Upper lobe of right lung (tissue), 1 donor: Measurements from ENCODE around the gene MYO5B. TPM values are rescaled to one million over a fixed set of nuclear protein-coding genes. Genes with fewer than 3 reads are reported as not detected.

ENCODE experiments used
- ATAC-seq: fragments of 200-7000 bp; cut with Tn5 transposase; one replicate; pipeline ENCODE4 v1.9.1; 2020; ENCODE audit warnings: mild to moderate bottlenecking, moderate library complexity
- DNase-seq: peaks from one replicate; pipeline ENCODE4 v3.0.0-alpha.2; 2020
- H3K27ac ChIP-seq: fragments of 200-600 bp; one replicate; pipeline ENCODE4 v1.8.0; 2022
- H3K27me3 ChIP-seq: fragments of 200-600 bp; one replicate; pipeline ENCODE4 v1.8.0; 2022; ENCODE audit warnings: mild to moderate bottlenecking
- H3K36me3 ChIP-seq: fragments of 200-600 bp; one replicate; pipeline ENCODE4 v1.8.0; 2022
- H3K4me1 ChIP-seq: fragments of 200-600 bp; one replicate; pipeline ENCODE4 v1.8.0; 2022
- H3K4me3 ChIP-seq: fragments of 200-600 bp; one replicate; pipeline ENCODE4 v1.8.0; 2022; ENCODE audit warnings: mild to moderate bottlenecking
- H3K9me3 ChIP-seq: fragments of 200-600 bp; one replicate; pipeline ENCODE4 v1.8.0; 2022
- intact Hi-C: fragments of 100-400 bp; cut with DNase I; formaldehyde crosslinking; loops from one replicate; pipeline ENCODE4 v1.11.0; 2022
- total RNA-seq: library from RNA; stranded (reverse); fragmentation: NEBNext Ultra II Directional; extraction: Animal tissue kit (Norgen Biotek cat#: 25700); gene quantifications from one replicate; pipeline ENCODE4 v1.2.1, GENCODE V29; 2021
- TF ChIP-seq, protein P1 (sequence below): fragments of 200-600 bp; IDR thresholded peaks from one replicate; pipeline ENCODE4 v1.8.0; 2022; ENCODE audit warnings: antibody characterized with exemption
- donor health status: DM: no; HTN: yes; CAD: no; lungs with severe emphysema.

Gene MYO5B
- total RNA-seq, 1 donor from 2014 or later: 31.6 TPM

DNA sequence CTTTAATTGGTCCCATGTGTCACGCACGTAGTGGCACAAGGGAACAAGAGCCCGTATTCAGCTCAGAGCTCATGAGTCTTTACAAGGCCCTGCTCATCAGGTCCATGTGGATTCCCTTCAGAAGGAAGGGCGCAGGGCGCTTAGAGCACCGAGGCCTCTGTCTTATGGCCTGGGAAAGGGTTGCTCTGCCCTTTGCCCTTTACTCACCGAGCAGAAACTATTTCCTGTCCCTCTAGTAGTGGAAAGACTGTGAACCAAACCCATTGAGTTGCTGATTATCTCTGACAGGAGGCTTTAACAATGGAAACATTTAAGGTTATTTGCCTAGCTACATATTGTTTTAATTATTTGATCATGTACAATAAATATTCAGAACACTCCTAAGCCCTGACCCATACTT lies 279.6 kb downstream of the MYO5B start:
- Histone ChIP-seq H3K27ac (no peak overlapping the region), H3K9me3 (no peaks in the 10 kb centered on the region), H3K4me3 (no peak overlapping the region), H3K4me1 (no peaks in the 10 kb centered on the region), H3K27me3 (peaks cover 10% of the 10 kb centered on the region), H3K36me3 (no peaks in the 10 kb centered on the region)
- no peak for DNase-seq
- intact Hi-C loops: no loop called here
- no peak for ATAC-seq
- TF ChIP-seq, protein P1, sequence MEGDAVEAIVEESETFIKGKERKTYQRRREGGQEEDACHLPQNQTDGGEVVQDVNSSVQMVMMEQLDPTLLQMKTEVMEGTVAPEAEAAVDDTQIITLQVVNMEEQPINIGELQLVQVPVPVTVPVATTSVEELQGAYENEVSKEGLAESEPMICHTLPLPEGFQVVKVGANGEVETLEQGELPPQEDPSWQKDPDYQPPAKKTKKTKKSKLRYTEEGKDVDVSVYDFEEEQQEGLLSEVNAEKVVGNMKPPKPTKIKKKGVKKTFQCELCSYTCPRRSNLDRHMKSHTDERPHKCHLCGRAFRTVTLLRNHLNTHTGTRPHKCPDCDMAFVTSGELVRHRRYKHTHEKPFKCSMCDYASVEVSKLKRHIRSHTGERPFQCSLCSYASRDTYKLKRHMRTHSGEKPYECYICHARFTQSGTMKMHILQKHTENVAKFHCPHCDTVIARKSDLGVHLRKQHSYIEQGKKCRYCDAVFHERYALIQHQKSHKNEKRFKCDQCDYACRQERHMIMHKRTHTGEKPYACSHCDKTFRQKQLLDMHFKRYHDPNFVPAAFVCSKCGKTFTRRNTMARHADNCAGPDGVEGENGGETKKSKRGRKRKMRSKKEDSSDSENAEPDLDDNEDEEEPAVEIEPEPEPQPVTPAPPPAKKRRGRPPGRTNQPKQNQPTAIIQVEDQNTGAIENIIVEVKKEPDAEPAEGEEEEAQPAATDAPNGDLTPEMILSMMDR: no peak

DNA sequence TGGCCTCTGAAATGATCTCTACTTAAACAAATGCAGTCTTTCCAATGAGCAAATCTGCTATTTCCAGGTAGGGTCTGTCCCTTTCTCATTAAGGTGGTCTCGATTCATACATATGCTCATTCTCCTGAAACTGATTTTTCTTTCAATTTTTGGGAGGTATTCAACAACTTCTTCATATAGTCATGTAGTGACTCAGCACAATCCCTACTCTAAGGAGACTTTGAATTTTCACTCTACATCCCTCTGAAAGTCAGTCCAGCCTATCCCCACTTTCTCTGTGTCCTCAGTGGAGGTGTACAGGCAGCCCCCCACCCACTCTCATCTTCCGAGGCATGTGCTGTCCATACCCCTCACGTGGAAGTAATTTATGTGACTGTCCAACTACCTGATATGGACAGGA lies 281.7 kb downstream of the MYO5B start:
- ATAC-seq (no peak), DNase-seq (no peak)
- Histone ChIP-seq H3K27ac (no peak overlapping the region), H3K36me3 (no peaks in the 10 kb centered on the region), H3K9me3 (no peaks in the 10 kb centered on the region), H3K4me3 (no peak overlapping the region), H3K27me3 (no peaks in the 10 kb centered on the region), H3K4me1 (no peaks in the 10 kb centered on the region)
- intact Hi-C loops: no loop called here
- TF ChIP-seq, protein P1: no peak

DNA sequence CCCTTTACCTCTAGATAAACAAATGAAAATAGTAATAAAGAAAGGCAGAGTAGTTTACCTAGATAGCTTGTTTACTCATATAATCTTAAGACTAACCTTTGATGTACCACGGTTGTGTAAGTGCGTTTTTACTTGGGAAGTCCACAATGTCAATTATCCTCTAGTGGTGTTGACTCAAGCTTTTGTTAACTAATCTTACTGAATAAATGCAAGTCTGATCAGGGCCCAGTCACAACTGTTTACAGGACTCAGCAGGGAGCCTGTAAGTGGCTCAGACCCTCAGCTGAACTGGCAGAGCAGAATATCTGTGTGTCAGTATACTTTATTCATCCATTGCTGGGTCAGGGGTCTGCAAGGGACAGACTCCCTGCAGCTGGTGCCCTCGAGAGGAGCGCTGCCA lies 283.5 kb downstream of the MYO5B start:
- no peak overlapping the region for H3K27ac ChIP-seq
- intact Hi-C loops: no loop called here
- no peaks in the 10 kb centered on the region for H3K4me1 ChIP-seq
- DNase-seq (no peak), ATAC-seq (no peak)
- no peaks in the 10 kb centered on the region for H3K9me3 ChIP-seq
- no peaks in the 10 kb centered on the region for H3K36me3 ChIP-seq
- H3K4me3 ChIP-seq: no peak overlapping the region
- TF ChIP-seq, protein P1: no peak
- H3K27me3 ChIP-seq: no peaks in the 10 kb centered on the region

DNA sequence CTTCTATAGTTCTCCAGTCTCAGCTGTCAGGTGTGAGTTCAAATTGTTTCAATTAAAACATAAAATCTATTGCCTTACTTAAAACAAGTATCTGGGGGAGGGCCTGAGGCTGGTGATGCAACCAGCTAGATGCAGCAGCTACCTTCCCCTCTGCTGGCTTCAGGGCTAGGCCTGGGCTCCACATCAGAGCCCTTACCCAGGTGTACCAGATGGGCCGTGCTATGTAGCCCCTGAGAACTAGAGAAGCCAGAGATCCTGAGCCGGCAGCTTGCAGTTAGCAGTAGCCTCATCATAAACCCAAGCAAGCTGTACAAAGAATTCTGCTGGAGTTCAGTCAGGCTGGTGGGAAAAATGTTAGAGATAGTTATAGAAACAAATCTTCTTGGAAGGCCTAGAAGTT lies 284.0 kb downstream of the MYO5B start:
- H3K36me3 ChIP-seq: no peaks in the 10 kb centered on the region
- no peaks in the 10 kb centered on the region for H3K4me1 ChIP-seq
- no peaks in the 10 kb centered on the region for H3K9me3 ChIP-seq
- H3K27me3 ChIP-seq: no peaks in the 10 kb centered on the region
- no peak overlapping the region for H3K27ac ChIP-seq
- ATAC-seq (no peak), DNase-seq (no peak)
- H3K4me3 ChIP-seq: no peak overlapping the region
- intact Hi-C loops: no loop called here
- TF ChIP-seq, protein P1: no peak

DNA sequence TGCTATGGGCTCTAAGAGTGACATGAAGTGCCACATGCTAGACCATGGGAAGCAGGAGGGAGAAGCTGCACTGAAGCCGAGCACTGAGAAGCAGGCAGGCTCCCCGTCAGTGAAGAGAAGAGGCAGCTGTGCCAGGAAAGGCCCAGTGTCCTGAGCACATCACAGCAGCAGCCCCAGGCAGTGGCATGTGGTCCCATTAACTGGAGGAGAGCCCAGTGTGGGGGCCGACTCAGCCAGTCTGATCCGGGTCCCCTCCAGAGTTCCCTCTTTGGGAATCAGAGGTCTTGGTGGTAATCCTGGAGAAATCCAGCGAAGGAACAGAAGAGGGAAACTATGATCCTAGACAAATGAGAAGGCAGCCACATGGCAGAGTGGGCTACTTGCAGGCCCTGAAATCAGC lies 284.9 kb downstream of the MYO5B start:
- Histone ChIP-seq H3K27ac (no peak overlapping the region), H3K4me3 (no peak overlapping the region), H3K36me3 (no peaks in the 10 kb centered on the region), H3K4me1 (no peaks in the 10 kb centered on the region), H3K27me3 (no peaks in the 10 kb centered on the region), H3K9me3 (no peaks in the 10 kb centered on the region)
- DNase-seq (no peak), ATAC-seq (no peak)
- TF ChIP-seq, protein P1: no peak
- intact Hi-C loops: no loop called here

DNA sequence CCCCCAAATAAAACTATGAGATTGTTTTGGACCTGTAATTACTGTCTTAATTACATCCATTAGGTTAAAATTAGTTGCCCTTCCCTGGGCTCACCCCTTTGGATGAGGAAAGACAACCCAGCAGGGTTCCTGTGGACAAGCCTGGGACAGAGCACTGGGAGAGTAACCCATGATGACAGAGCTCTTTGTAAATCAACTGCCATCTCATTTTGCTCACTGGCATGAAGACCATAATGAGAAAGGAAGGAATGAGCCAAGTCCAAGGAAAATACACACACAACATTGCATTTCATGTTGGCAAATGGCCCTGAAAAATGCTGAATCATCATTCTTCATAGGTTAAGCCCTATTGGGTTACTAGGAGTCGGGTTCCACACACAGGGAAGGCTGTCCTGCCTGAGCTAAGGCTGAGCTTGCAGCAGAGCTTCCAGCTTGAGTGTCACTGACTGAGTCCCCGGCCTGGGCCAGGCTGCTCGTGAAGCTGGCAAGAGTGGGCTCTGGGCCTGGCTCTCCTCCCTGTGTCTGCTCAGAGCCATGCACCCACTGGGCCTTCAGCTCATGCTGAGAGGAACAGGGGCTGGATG lies 287.5 kb downstream of the MYO5B start:
- Histone ChIP-seq H3K9me3 (no peaks in the 10 kb centered on the region), H3K27ac (no peak overlapping the region), H3K4me1 (no peaks in the 10 kb centered on the region), H3K4me3 (no peak overlapping the region), H3K36me3 (no peaks in the 10 kb centered on the region), H3K27me3 (no peaks in the 10 kb centered on the region)
- intact Hi-C loops: no loop called here
- DNase-seq (no peak), ATAC-seq (no peak)
- TF ChIP-seq, protein P1: no peak
